Endothelial cell of umbilical vein (primary cell): ENCODE measurements around the gene CNTF. TPM values are rescaled to one million over a fixed set of nuclear protein-coding genes. Genes with fewer than 3 reads are reported as not detected.

Experiments used
- BruUV-seq: library from RNA; stranded (reverse); fragments of 400-500 nt; replicated peaks from 2 replicates; lab custom pipeline; 2021; lab: Mats Ljungman, UMichigan
- CTCF ChIA-PET: fragments of 300-600, 350-600 bp; sonication (Branson Sonifier 250); formaldehyde crosslinking; loops from one replicate; lab custom pipeline; 2021; ENCODE audit warnings: antibody characterized with exemption, inconsistent platforms; lab: Charles Lee
- POLR2A ChIA-PET: fragments of 300-600, 350-600 bp; sonication (Branson Sonifier 250); formaldehyde crosslinking; loops from one replicate; lab custom pipeline; 2021; ENCODE audit warnings: antibody characterized with exemption, inconsistent platforms; lab: Charles Lee
- DNase-seq: peaks from one replicate; pipeline ENCODE4 v3.0.0-alpha.2; 2011; ENCODE audit warnings: low read depth, low spot score
- FAIRE-seq: peaks from 2 replicates; lab custom pipeline; 2011; peaks lifted over from hg19 to GRCh38; lab: Jason Lieb, UNC
- H2AFZ ChIP-seq: 2 replicates; pipeline ENCODE4 v1.6.0; 2012; ENCODE audit warnings: low read depth, low read length, control low read depth, inconsistent platforms
- H3K27ac ChIP-seq: 2 replicates; pipeline ENCODE4 v1.5.1; 2011; ENCODE audit warnings: low read depth, mild to moderate bottlenecking, control low read depth, low read length, moderate library complexity; ENCODE audit not compliant: insufficient read depth
- H3K27me3 ChIP-seq, 2 experiments: 2 replicates each; pipeline versions ENCODE4 v1.6.0 to v1.6.1; 2011; ENCODE audit warnings: low read length in 2 of 2, mixed read lengths in 1 of 2; ENCODE audit not compliant: control insufficient read depth in 2 of 2, insufficient read depth in 2 of 2
- H3K36me3 ChIP-seq, 2 experiments: 2 replicates in 1 of 2; 3 replicates in 1 of 2; pipeline ENCODE4 v1.5.1; 2011; ENCODE audit warnings: low read length in 2 of 2, mild to moderate bottlenecking in 1 of 2, moderate library complexity in 1 of 2; ENCODE audit not compliant: control insufficient read depth in 2 of 2, insufficient read depth in 2 of 2; ENCODE audit errors: extremely low read depth in 1 of 2
- H3K4me1 ChIP-seq: 3 replicates; pipeline ENCODE4 v1.5.1; 2011; ENCODE audit warnings: mild to moderate bottlenecking, low read length; ENCODE audit not compliant: control insufficient read depth, insufficient read depth; ENCODE audit errors: extremely low read depth
- H3K4me2 ChIP-seq: 2 replicates; pipeline ENCODE4 v1.6.1; 2011; ENCODE audit warnings: low read length, control low read depth, mixed read lengths; ENCODE audit not compliant: insufficient read depth
- H3K4me3 ChIP-seq, 3 experiments: fragments of 200-600 bp in 1 of 3; sonication (generic), shearing (Covaris generic) in 1 of 3; replicated peaks in 1 of 3; 2 replicates each; pipeline ENCODE4 v1.5.1; 2011 to 2016; ENCODE audit warnings: control low read depth in 3 of 3, low read length in 3 of 3, mild to moderate bottlenecking in 2 of 3, inconsistent platforms in 1 of 3, low read depth in 1 of 3, moderate library complexity in 1 of 3; ENCODE audit not compliant: insufficient read depth in 1 of 3
- H3K79me2 ChIP-seq: 2 replicates; pipeline ENCODE4 v1.6.0; 2012; ENCODE audit warnings: low read length, inconsistent platforms; ENCODE audit not compliant: control insufficient read depth, insufficient read depth
- H3K9ac ChIP-seq: replicated peaks from 2 replicates; pipeline ENCODE3; 2011; ENCODE audit warnings: low read length, control low read depth; ENCODE audit not compliant: insufficient read depth; ENCODE audit errors: extremely low read depth
- H3K9me1 ChIP-seq: replicated peaks from 3 replicates; pipeline ENCODE4 v1.6.0; 2011; ENCODE audit warnings: mild to moderate bottlenecking, low read length; ENCODE audit not compliant: control insufficient read depth, insufficient read depth; ENCODE audit errors: extremely low read depth
- H3K9me3 ChIP-seq: replicated peaks from 2 replicates; pipeline ENCODE4 v1.5.1; 2012; ENCODE audit warnings: low read length, inconsistent platforms; ENCODE audit not compliant: control insufficient read depth, insufficient read depth
- H4K20me1 ChIP-seq: replicated peaks from 2 replicates; pipeline ENCODE3; 2011; ENCODE audit warnings: mild to moderate bottlenecking, low read length; ENCODE audit not compliant: control insufficient read depth, insufficient read depth; ENCODE audit errors: extremely low read depth
- FOS ChIP-seq: IDR thresholded peaks from 2 replicates; pipeline ENCODE4 v1.6.1; 2011; ENCODE audit warnings: mild to moderate bottlenecking, low read length, moderate library complexity, borderline replicate concordance; ENCODE audit not compliant: insufficient read depth
- GATA2 ChIP-seq: IDR thresholded peaks from 2 replicates; pipeline ENCODE4 v1.7.0; 2011; ENCODE audit warnings: low read depth, mild to moderate bottlenecking, moderate library complexity, mixed read lengths, low read length; ENCODE audit not compliant: insufficient read length, insufficient read depth
- JUN ChIP-seq: IDR thresholded peaks from 2 replicates; pipeline ENCODE4 v1.6.1; 2011; ENCODE audit warnings: borderline replicate concordance, low read depth; ENCODE audit not compliant: insufficient read length, insufficient read depth
- MYC ChIP-seq: IDR thresholded peaks from one replicate; pipeline ENCODE4 v1.6.1; 2011; ENCODE audit warnings: mild to moderate bottlenecking, low read depth, low read length
- POLR2A ChIP-seq: IDR thresholded peaks from 2 replicates; pipeline ENCODE4 v1.6.1; 2012; ENCODE audit warnings: low read depth, mild to moderate bottlenecking, control low read depth, low read length
- POLR2AphosphoS5 ChIP-seq: IDR thresholded peaks from 2 replicates; pipeline ENCODE4 v1.6.1; 2012; ENCODE audit warnings: low read depth, mild to moderate bottlenecking, control low read depth, low read length, moderate library complexity; ENCODE audit not compliant: insufficient read depth
- dilution Hi-C: fragments of 300-500 bp; cut with MboI; formaldehyde crosslinking; loops from one replicate; pipeline ENCODE4 v1.15.0; 2019; ENCODE audit warnings: low sequenced_read_pairs; ENCODE audit not compliant: extremely low pct_ligation_motif_present
- intact Hi-C: fragments of 100-400 bp; cut with micrococcal nuclease; formaldehyde crosslinking; loops from one replicate; pipeline ENCODE4 v1.10.0; 2022
- polyA plus RNA-seq, 4 experiments: library from polyadenylated mRNA; depleted of rRNA in 3 of 4; stranded (reverse) in 3 of 4; unstranded in 1 of 4; fragments of >200 nt; gene quantifications; 2 replicates each; pipeline versions ENCODE4 v1.2.1 to v1.2.3, GENCODE V29; 2011 to 2012; ENCODE audit warnings: missing spikeins in 1 of 4
- total RNA-seq: library from RNA; stranded (reverse); gene quantifications from 2 replicates; pipeline ENCODE4 v1.2.3, GENCODE V29; 2021
- TF ChIP-seq, protein P1 (sequence below), 2 donors: IDR thresholded peaks; 1 replicate in 1 of 2; 2 replicates in 1 of 2; pipeline ENCODE4 v1.5.1; 2011; ENCODE audit warnings: low read length in 2 of 2, mild to moderate bottlenecking in 2 of 2, moderate library complexity in 2 of 2, control low read depth in 1 of 2, inconsistent platforms in 1 of 2, low read depth in 1 of 2; ENCODE audit not compliant: insufficient read depth in 1 of 2; ENCODE audit errors: extremely low read depth in 1 of 2
- TF ChIP-seq, protein P2 (sequence below): IDR thresholded peaks from 2 replicates; pipeline ENCODE4 v1.6.1; 2011; ENCODE audit not compliant: insufficient read depth, insufficient read length

Gene CNTF
- total and polyA plus RNA-seq, 2 donors (not counting 3 experiments of a cell fraction or from before 2014, with no cell fraction given), result 0.84 to 3.3 TPM

DNA sequence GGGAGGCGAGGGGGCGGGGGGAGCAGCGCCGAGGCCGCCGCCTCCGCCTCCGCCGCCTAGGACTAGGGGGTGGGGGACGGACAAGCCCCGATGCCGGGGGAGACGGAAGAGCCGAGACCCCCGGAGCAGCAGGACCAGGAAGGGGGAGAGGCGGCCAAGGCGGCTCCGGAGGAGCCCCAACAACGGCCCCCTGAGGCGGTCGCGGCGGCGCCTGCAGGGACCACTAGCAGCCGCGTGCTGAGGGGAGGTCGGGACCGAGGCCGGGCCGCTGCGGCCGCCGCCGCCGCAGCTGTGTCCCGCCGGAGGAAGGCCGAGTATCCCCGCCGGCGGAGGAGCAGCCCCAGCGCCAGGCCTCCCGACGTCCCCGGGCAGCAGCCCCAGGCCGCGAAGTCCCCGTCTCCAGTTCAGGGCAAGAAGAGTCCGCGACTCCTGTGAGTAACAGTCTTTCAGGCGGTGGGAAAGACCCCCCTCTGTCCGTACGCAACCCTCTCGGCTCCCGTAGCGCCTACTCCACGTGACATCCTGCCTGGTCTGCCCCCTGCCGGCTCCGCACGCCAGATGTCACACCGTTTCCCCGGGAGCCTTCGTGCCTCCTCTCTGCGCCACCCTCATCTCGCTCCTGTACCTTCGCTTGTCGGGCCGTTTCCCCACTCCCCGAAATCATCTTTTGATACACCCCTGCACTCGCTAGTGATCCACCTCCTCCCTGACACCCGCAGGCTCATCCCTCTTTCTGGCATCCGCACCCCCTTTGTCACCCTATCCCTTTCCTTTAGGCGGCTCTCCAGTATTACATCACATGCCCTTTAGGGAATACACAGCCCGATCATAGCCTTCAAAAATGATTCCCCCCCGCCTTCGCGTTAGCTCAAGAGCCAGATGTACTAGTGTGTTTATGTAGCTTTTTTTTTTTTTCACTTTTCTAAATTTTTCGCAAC, 43.0 kb upstream of the CNTF start:
- H4K20me1 ChIP-seq, result no peaks in the 10 kb centered on the region
- H3K4me1 ChIP-seq, result peaks cover 38% of the 10 kb centered on the region
- intact Hi-C loops, result loop anchor here (2.0 to 10.0 kb wide), 6 partner anchors 527 to 1265 kb away; partner anchors contain the start of genes FAM111B, MED19 and TMX2
- dilution Hi-C loops, result no loop called here
- H3K9ac ChIP-seq, result peak overlapping the region; percentile 97
- no peaks in the 10 kb centered on the region for H3K27me3 ChIP-seq
- no peaks in the 10 kb centered on the region for H3K9me3 ChIP-seq
- BruUV-seq, result no TSS peak
- H3K4me2 ChIP-seq, result peak overlapping the region; percentile 93
- peaks cover 49% of the 10 kb centered on the region for H3K79me2 ChIP-seq
- peak overlapping the region; percentile 59 to 92 (median 76) for H3K4me3 ChIP-seq
- ChIA-PET CTCF (interaction anchor here (0.6 to 5.8 kb wide), 2 partner anchors 11 to 13 kb away, joined by 3 to 62 read pairs; no protein-coding TSS in a partner anchor), POLR2A (no interaction called here)
- H3K36me3 ChIP-seq, result no peaks in the 10 kb centered on the region
- DNase-seq (peak; percentile 88), FAIRE-seq (peak; percentile 15)
- H3K27ac ChIP-seq, result peak overlapping the region; percentile 95
- peak; percentile 96 for TF ChIP-seq POLR2AphosphoS5
- TF ChIP-seq, protein P1, sequence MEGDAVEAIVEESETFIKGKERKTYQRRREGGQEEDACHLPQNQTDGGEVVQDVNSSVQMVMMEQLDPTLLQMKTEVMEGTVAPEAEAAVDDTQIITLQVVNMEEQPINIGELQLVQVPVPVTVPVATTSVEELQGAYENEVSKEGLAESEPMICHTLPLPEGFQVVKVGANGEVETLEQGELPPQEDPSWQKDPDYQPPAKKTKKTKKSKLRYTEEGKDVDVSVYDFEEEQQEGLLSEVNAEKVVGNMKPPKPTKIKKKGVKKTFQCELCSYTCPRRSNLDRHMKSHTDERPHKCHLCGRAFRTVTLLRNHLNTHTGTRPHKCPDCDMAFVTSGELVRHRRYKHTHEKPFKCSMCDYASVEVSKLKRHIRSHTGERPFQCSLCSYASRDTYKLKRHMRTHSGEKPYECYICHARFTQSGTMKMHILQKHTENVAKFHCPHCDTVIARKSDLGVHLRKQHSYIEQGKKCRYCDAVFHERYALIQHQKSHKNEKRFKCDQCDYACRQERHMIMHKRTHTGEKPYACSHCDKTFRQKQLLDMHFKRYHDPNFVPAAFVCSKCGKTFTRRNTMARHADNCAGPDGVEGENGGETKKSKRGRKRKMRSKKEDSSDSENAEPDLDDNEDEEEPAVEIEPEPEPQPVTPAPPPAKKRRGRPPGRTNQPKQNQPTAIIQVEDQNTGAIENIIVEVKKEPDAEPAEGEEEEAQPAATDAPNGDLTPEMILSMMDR (IDR thresholded peaks at IDR 0.05; ENCODE audit: extremely low read depth in 1 of 2, insufficient read depth in 1 of 2, low read depth in 1 of 2, low read length in 2 of 2), result peak; percentile 84 to 92
- TF ChIP-seq JUN, result no peak
- peak; percentile 99 for TF ChIP-seq MYC
- TF ChIP-seq GATA2, result no peak
- TF ChIP-seq, protein P2, sequence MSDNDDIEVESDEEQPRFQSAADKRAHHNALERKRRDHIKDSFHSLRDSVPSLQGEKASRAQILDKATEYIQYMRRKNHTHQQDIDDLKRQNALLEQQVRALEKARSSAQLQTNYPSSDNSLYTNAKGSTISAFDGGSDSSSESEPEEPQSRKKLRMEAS, result peak; percentile 97
- TF ChIP-seq POLR2A, result peak; percentile 97
- no peak for TF ChIP-seq FOS
- H3K9me1 ChIP-seq, result no peaks in the 10 kb centered on the region
- H2AFZ ChIP-seq, result peak overlapping the region; percentile 60
